ENCODE measurements around the gene COL2A1.

The COL2A1 gene

DNA sequence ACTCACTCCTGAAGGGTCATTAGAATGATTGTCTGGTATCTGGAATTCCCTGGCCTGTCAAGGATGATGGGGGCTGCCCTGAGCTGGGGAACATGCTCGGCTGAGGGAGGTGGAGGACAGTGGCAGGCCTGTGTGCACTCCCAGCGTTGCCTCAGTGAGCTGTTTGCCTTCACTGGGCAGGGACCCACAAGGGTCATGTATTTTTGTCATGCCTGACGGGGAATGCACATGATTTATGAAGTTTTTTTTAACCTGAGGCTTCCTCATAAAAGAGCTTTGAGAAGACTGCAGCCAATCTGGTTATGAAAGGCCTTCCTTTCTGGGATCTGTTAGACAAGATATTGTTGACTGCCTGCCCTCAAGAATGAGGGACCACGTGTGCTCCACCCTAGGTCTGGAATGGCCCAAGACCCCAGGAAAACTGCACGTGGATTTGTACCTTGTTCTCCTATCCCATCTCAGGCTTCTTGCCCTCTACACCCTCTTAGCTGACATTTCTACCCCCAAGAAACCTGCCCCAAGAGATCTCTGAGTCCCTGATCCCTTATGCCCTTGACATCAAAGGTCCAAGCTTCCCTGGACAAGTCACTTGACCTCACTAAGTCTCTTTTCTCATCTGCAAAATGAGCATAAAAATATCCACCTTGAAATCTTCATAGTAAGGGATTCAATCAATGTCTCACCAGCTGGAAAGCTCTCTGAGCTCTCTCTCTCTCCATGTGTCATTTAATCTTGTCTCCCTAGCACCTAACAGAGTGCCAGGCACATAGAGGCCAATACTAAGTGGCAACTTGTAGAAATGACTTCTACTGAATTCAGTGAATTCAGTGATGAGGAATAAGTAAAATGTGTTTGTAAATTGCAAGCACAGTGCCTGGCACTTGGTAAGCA, 24.5 kb upstream of the COL2A1 start:
- Histone ChIP-seq H3K27ac (ENCODE audit: low read length) (no peak overlapping the region), H3K27me3 (ENCODE audit: insufficient read depth, low read length) (peaks cover 100% of the 10 kb centered on the region), H3K9me3 (ENCODE audit: insufficient read depth, low read depth, low read length) (no peaks in the 10 kb centered on the region), H3K4me1 (ENCODE audit: insufficient read depth, low read length) (0 out of 2 replicates have a peak, but pooled peaks cover 6% of the 10 kb centered on the region), H3K9ac (ENCODE audit: low read depth, low read length) (no peak overlapping the region), H3K4me3 (ENCODE audit: low read length) (no peak overlapping the region), H3K36me3 (ENCODE audit: insufficient read depth, low read depth, low read length) (no peaks in the 10 kb centered on the region)

DNA sequence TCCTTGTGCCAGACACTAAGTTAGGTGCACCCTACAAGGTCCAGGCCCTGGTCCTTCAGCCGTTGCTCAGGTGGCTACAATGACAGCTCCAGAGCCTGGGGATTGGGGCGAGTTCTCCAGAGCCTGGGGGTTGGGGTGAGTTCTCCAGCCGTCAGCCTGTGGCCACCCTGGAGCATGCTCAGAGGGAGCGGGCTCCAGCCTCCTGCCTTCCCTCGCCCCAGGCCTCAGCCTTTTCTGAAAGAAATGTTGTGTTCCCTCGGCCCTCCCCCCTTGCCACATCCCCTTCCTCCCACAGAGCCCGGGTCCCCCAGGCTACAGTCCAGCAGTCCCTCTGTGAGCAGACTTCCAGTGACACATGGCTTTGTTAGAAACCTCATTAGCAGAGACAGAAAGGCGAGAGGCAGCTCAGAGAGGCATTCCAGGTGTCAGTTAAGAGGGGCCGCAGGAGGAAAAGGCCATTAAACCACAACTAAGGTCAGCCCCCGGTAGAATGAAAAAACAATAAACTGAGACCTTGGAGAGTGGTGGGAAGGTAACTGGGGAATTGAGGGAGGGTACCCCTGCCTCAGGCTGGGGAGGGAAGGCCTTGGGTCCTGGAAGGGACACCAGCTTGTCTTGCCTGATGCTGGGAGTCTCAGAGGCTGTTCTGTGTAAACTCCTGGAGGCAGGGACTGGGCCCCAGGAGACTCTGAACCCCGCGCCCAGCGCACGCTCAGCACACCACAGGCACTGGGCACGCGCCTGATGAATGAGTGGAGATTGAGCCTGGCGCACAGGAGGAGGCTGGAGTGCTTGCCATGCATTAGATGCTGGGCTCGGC, 23.1 kb upstream of the COL2A1 start:
- Histone ChIP-seq H3K4me1 (ENCODE audit: insufficient read depth, low read length) (peaks cover 16% of the 10 kb centered on the region; the same call in 1 of the 2 replicates), H3K27me3 (ENCODE audit: insufficient read depth, low read length) (peaks cover 100% of the 10 kb centered on the region), H3K9ac (ENCODE audit: low read depth, low read length) (no peak overlapping the region), H3K9me3 (ENCODE audit: insufficient read depth, low read depth, low read length) (no peaks in the 10 kb centered on the region), H3K27ac (ENCODE audit: low read length) (no peak overlapping the region), H3K4me3 (ENCODE audit: low read length) (no peak overlapping the region), H3K36me3 (ENCODE audit: insufficient read depth, low read depth, low read length) (no peaks in the 10 kb centered on the region)

DNA sequence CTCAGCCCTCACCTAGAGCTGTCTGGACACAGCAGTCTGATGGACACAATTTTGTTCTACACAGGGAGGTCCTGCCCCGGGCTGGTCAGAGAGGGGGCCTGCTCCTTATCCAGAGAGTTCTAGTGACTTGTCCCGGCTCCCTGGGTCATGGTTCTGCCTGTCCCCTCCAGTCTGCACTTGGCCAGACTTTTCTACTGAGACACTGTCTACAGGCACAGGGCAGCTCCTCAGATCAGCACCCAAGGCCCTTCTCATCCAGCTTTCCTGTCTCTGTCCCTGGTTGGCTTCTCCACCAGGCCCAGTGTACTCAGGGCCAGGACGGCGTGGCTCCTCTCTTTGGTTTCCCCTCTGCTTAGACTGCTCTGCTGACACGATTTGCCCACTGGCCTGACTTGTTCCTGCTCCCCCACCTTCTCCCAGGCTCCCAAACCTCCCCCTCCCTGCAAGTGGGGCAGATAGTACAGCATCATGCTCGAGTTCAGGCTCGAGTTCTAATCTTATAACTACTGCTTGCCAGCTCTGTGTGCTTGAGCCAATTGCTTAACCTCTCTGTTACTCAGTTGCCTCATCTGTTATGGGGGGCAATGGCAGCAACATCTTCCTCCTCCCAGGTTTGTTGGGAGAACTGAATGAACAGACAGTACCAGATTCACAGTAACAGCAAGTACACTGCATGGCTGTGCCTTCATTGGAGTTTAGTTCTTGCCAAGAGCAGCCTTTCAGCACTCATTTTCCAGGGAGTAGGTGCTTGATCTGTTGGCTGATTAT, 22.0 kb upstream of the COL2A1 start:
- no peak overlapping the region for H3K9ac ChIP-seq (ENCODE audit: low read depth, low read length)
- H3K36me3 ChIP-seq (ENCODE audit: insufficient read depth, low read depth, low read length): no peaks in the 10 kb centered on the region
- no peaks in the 10 kb centered on the region for H3K9me3 ChIP-seq (ENCODE audit: insufficient read depth, low read depth, low read length)
- peaks cover 100% of the 10 kb centered on the region for H3K27me3 ChIP-seq (ENCODE audit: insufficient read depth, low read length)
- no peak overlapping the region for H3K4me3 ChIP-seq (ENCODE audit: low read length)
- H3K27ac ChIP-seq (ENCODE audit: low read length): no peak overlapping the region
- peaks cover 21% of the 10 kb centered on the region; the same call in 1 of the 2 replicates for H3K4me1 ChIP-seq (ENCODE audit: insufficient read depth, low read length)

DNA sequence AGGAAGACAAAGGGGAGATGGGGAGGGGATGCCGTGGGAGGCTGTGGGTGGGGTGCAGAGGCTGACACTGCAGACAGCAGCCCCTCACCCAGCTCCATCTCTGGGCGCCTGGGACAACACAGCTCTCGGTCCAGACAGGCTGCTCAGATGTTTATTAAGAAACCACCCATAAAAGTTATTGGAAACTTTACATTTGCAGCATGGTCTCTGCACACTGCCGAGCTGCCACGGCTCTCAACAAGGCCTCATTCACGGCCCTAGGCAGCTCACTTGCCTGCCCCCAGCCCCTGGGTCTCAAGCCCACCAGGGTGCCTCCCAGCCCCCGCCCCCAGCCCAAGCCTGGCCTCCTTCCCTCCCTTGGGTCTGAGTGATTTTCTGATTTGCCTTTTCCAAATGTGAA, 21.0 kb upstream of the COL2A1 start:
- H3K9ac ChIP-seq (ENCODE audit: low read depth, low read length): no peak overlapping the region
- peaks cover 100% of the 10 kb centered on the region for H3K27me3 ChIP-seq (ENCODE audit: insufficient read depth, low read length)
- H3K27ac ChIP-seq (ENCODE audit: low read length): no peak overlapping the region
- H3K9me3 ChIP-seq (ENCODE audit: insufficient read depth, low read depth, low read length): no peaks in the 10 kb centered on the region
- peaks cover 17% of the 10 kb centered on the region; the same call in 1 of the 2 replicates for H3K4me1 ChIP-seq (ENCODE audit: insufficient read depth, low read length)
- no peaks in the 10 kb centered on the region for H3K36me3 ChIP-seq (ENCODE audit: insufficient read depth, low read depth, low read length)
- H3K4me3 ChIP-seq (ENCODE audit: low read length): no peak overlapping the region

DNA sequence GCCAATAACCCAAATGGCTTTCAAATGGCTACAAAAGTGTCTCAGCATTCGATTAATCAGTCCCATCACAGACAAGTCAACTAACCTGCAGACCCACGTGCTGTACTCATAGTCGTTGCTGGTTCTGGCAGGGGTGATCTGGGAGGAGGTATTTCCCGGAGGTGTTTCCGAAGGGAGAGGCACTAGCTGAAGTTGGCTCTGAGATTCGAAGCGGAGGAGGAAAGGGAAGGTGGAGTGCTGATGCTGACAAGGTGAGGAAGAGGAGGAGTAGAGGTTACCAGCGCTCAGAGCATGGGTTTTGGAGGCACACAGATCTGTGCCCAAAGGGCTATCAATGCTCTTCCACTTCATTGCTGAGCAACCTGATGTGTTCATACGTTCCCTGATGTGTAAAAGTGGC, 20.5 kb upstream of the COL2A1 start:
- H3K27ac ChIP-seq (ENCODE audit: low read length): no peak overlapping the region
- H3K4me1 ChIP-seq (ENCODE audit: insufficient read depth, low read length): peaks cover 17% of the 10 kb centered on the region; the same call in 1 of the 2 replicates
- H3K4me3 ChIP-seq (ENCODE audit: low read length): no peak overlapping the region
- peaks cover 100% of the 10 kb centered on the region for H3K27me3 ChIP-seq (ENCODE audit: insufficient read depth, low read length)
- no peak overlapping the region for H3K9ac ChIP-seq (ENCODE audit: low read depth, low read length)
- H3K36me3 ChIP-seq (ENCODE audit: insufficient read depth, low read depth, low read length): no peaks in the 10 kb centered on the region
- H3K9me3 ChIP-seq (ENCODE audit: insufficient read depth, low read depth, low read length): no peaks in the 10 kb centered on the region

DNA sequence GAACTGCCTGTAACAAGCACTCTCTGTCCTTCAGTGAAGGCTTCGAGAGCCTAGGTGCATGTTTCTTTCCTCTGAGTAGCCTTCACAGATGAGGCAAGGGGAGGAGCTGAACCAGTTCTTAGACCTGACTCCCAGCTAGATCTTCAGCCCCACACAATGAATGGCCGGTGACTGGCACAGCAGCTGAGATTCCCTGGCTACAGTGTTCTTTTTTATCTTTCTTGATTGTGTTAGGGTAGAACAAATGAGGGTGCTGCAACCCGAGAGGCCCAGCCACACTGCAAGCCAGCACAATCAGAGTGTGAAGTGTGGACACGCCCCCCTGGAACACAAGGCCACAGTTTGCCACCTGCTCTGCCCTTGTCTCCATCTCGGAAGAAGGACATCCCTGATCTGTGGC, 19.1 kb upstream of the COL2A1 start:
- Histone ChIP-seq H3K4me3 (ENCODE audit: low read length) (peak overlapping the region; percentile 12; the same call in 1 of the 2 replicates), H3K27me3 (ENCODE audit: insufficient read depth, low read length) (peaks cover 100% of the 10 kb centered on the region), H3K4me1 (ENCODE audit: insufficient read depth, low read length) (peaks cover 17% of the 10 kb centered on the region; the same call in 1 of the 2 replicates)

DNA sequence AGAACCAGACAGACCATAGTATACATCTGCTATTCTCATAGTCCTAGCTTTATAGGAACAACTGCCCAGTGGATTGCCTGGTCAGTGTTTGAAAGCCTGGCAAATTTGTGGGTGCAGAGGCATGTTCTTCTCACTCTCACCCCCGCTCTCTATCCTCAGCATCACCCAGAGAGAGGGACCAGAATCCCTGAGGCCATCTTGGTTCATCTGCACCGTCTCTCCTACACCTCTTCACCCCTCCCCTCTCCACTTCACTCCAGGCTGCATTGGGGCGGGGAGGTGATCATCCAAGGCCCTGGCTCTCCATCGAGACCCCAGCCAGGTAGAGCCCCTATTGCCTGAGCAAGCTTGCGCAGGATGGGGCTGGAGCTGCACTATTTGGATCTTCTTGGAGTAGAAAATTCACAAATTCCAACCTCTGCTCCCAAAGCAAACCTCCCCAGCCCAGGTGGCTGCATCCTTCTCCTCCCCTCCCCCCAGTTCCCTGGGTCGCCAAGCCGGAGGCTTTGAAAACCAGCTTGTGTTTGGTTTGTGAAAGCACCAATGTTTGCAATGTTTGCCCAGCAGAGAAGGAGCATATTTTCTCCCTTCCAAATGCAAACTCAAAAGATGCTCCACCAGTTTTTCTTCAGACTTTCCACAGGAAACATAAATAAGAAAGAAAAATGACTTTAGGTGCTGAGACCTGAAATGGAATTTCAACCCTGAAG, 18.6 kb upstream of the COL2A1 start:
- Histone ChIP-seq H3K4me3 (ENCODE audit: low read length) (peak overlapping the region; percentile 12; the same call in 1 of the 2 replicates), H3K9me3 (ENCODE audit: insufficient read depth, low read depth, low read length) (no peaks in the 10 kb centered on the region), H3K27ac (ENCODE audit: low read length) (no peak overlapping the region), H3K4me1 (ENCODE audit: insufficient read depth, low read length) (peaks cover 17% of the 10 kb centered on the region; the same call in 1 of the 2 replicates), H3K9ac (ENCODE audit: low read depth, low read length) (no peak overlapping the region), H3K27me3 (ENCODE audit: insufficient read depth, low read length) (peaks cover 100% of the 10 kb centered on the region), H3K36me3 (ENCODE audit: insufficient read depth, low read depth, low read length) (no peaks in the 10 kb centered on the region)

More for the DNA sequence above, 19.1 kb upstream of the COL2A1 start:
- Histone ChIP-seq H3K36me3 (ENCODE audit: insufficient read depth, low read depth, low read length) (no peaks in the 10 kb centered on the region), H3K27ac (ENCODE audit: low read length) (no peak overlapping the region), H3K9ac (ENCODE audit: low read depth, low read length) (no peak overlapping the region), H3K9me3 (ENCODE audit: insufficient read depth, low read depth, low read length) (no peaks in the 10 kb centered on the region)

DNA sequence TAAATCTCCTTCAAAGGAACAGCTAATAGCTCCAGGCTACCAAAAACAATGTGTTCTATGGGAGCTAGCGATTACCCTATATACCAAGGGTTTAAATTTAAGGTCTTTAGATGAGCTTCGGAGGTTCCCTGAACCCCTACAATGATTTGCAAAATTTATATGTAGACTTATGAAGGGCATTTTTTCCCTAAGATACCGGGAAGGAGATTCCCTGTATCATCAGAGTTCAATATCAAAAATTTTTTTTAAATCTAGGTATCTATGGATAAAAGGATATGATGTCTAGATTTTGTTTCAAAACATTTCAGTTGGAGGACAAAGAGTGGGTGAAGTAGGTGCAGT, 17.9 kb upstream of the COL2A1 start:
- Histone ChIP-seq H3K36me3 (ENCODE audit: insufficient read depth, low read depth, low read length) (no peaks in the 10 kb centered on the region), H3K27me3 (ENCODE audit: insufficient read depth, low read length) (peaks cover 100% of the 10 kb centered on the region), H3K9me3 (ENCODE audit: insufficient read depth, low read depth, low read length) (no peaks in the 10 kb centered on the region), H3K4me3 (ENCODE audit: low read length) (no peak overlapping the region), H3K27ac (ENCODE audit: low read length) (no peak overlapping the region), H3K4me1 (ENCODE audit: insufficient read depth, low read length) (peaks cover 17% of the 10 kb centered on the region; the same call in 1 of the 2 replicates), H3K9ac (ENCODE audit: low read depth, low read length) (no peak overlapping the region)

DNA sequence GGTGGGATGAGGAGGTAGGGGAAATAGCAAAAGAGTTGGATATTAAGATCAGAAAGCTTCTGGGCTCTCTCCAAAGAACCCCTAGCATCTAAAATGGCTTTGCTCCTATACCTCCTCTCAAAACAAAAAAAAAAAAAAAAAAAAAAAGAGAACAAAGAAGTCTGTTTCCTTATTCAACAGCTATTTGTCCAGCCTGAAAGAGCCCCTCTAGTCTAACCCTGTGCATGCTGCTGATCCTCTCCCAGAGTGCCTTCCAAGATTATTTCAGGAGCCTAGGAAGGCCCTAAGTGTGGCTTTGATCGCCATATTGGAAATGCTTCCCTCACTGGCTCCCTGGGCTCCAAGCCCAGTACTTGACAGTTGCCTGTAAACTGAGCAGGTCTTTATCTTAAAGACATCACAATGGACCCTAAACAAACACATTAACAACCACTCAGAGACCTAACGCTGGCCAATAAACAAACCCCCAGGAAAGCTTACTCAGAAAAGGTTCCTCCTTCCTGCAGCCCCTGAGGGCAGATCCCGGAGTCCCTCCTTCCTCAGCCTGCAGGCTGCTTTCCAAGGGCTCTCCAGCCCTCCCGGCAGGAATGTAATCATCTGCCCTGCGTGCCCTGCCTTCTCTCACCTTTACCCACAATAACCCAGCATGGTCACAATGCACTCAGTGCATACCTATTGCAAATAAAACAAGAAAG, 17.4 kb upstream of the COL2A1 start:
- no peak overlapping the region for H3K4me3 ChIP-seq (ENCODE audit: low read length)
- no peak overlapping the region for H3K9ac ChIP-seq (ENCODE audit: low read depth, low read length)
- H3K27ac ChIP-seq (ENCODE audit: low read length): no peak overlapping the region
- peaks cover 17% of the 10 kb centered on the region; the same call in 1 of the 2 replicates for H3K4me1 ChIP-seq (ENCODE audit: insufficient read depth, low read length)
- H3K9me3 ChIP-seq (ENCODE audit: insufficient read depth, low read depth, low read length): no peaks in the 10 kb centered on the region
- peaks cover 100% of the 10 kb centered on the region for H3K27me3 ChIP-seq (ENCODE audit: insufficient read depth, low read length)
- no peaks in the 10 kb centered on the region for H3K36me3 ChIP-seq (ENCODE audit: insufficient read depth, low read depth, low read length)

DNA sequence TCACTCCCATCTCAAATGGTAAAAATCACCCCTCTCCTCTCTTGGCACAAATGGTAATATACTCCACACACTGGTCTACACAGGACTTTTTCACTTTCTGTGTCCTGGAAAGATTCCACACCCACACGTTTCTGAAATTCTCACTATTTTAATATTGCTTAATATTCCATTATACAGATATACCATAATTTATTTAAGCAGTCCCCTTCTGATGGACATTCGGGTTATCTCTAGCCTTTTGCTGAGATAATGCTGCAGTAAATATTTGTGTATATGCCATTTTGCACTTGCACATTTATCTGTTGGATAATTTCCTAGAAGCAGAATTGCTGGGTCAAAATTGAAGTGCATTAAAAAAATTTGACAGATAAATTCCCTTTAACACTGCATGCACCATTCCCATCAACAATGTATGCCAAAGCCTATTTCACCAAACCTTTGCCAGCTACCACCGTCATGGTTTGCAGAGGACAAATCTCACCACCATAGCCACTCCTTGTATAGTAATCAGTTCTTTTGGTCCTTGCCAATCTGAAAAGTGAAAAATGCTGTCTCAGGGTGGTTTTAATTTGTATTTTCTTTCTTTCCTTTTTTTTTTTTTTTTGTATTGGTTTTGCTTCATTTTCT, 15.5 kb upstream of the COL2A1 start:
- Histone ChIP-seq H3K9me3 (ENCODE audit: insufficient read depth, low read depth, low read length) (no peaks in the 10 kb centered on the region), H3K36me3 (ENCODE audit: insufficient read depth, low read depth, low read length) (no peaks in the 10 kb centered on the region), H3K4me3 (ENCODE audit: low read length) (no peak overlapping the region), H3K27me3 (ENCODE audit: insufficient read depth, low read length) (peaks cover 100% of the 10 kb centered on the region), H3K27ac (ENCODE audit: low read length) (no peak overlapping the region), H3K4me1 (ENCODE audit: insufficient read depth, low read length) (peaks cover 17% of the 10 kb centered on the region; the same call in 1 of the 2 replicates), H3K9ac (ENCODE audit: low read depth, low read length) (no peak overlapping the region)
